Endodermal cell (in vitro differentiated cells): Measurements from ENCODE around the gene SCYL2. TPM values are rescaled to one million over a fixed set of nuclear protein-coding genes. Genes with fewer than 3 reads are reported as not detected.
A peak's percentile ranks its signal among the peaks of the same experiment; 100 is the strongest.
"Not testable (repeated sequence)": the region's sequence is repeated elsewhere in the genome, so short reads cannot be mapped to it uniquely, and the experiment has no call there.

ENCODE experiments used
- DNase-seq: peaks from one replicate; pipeline ENCODE4 v3.0.0-alpha.2; 2017
- H3K27ac ChIP-seq: 2 replicates; pipeline ENCODE4 v1.5.1; 2013; ENCODE audit warnings: mild to moderate bottlenecking, low read depth, low read length, moderate library complexity
- H3K27me3 ChIP-seq: 2 replicates; pipeline ENCODE4 v1.6.1; 2013; ENCODE audit warnings: mild to moderate bottlenecking, low read length, moderate library complexity; ENCODE audit not compliant: insufficient read depth, control insufficient read depth, poor library complexity, severe bottlenecking
- H3K36me3 ChIP-seq: 2 replicates; pipeline ENCODE4 v1.7.0; 2013; ENCODE audit warnings: mild to moderate bottlenecking, low read length, moderate library complexity; ENCODE audit not compliant: control insufficient read depth, insufficient read depth
- H3K4me1 ChIP-seq: one replicate; pipeline ENCODE4 v1.7.0; 2013; ENCODE audit warnings: low read length; ENCODE audit not compliant: control insufficient read depth, insufficient read depth
- H3K4me3 ChIP-seq: 2 replicates; pipeline ENCODE4 v1.5.1; 2013; ENCODE audit warnings: mild to moderate bottlenecking, low read length, moderate library complexity
- H3K9ac ChIP-seq: 2 replicates; pipeline ENCODE4 v1.6.1; 2013; ENCODE audit warnings: mild to moderate bottlenecking, low read length, moderate library complexity; ENCODE audit not compliant: poor library complexity, severe bottlenecking; ENCODE audit errors: extremely low read depth
- H3K9me3 ChIP-seq: 2 replicates; pipeline ENCODE4 v1.6.1; 2013; ENCODE audit warnings: mild to moderate bottlenecking, low read length, moderate library complexity; ENCODE audit not compliant: control insufficient read depth
- H3K27ac Mint-ChIP-seq: 2 replicates; pipeline ENCODE4 v1.8.0; 2020; ENCODE audit warnings: mixed read lengths
- H3K27me3 Mint-ChIP-seq: 2 replicates; pipeline ENCODE4 v1.8.0; 2021; ENCODE audit warnings: mild to moderate bottlenecking, mixed read lengths; ENCODE audit not compliant: insufficient read depth
- H3K36me3 Mint-ChIP-seq: 2 replicates; pipeline ENCODE4 v1.8.0; 2020; ENCODE audit warnings: low read depth, mixed read lengths
- H3K4me1 Mint-ChIP-seq: 2 replicates; pipeline ENCODE4 v1.8.0; 2020; ENCODE audit warnings: mixed read lengths
- H3K4me3 Mint-ChIP-seq: 2 replicates; pipeline ENCODE4 v1.8.0; 2020; ENCODE audit warnings: mild to moderate bottlenecking, moderate library complexity, mixed read lengths
- H3K9me3 Mint-ChIP-seq: 2 replicates; pipeline ENCODE4 v1.8.0; 2020; ENCODE audit warnings: mild to moderate bottlenecking, mixed read lengths
- CTCF ChIP-seq: fragments of 200-600 bp; sonication (generic); conservative IDR thresholded peaks from 2 replicates; pipeline ENCODE4 v1.5.0; 2021; ENCODE audit warnings: antibody characterized with exemption, mild to moderate bottlenecking
- WGBS, 2 experiments: methylation state at CpG; one replicate each; pipeline versions ENCODE4 v1.1.5 to v1.1.7; 2013; ENCODE audit warnings: missing lambda C conversion rate in 2 of 2, mixed read lengths in 1 of 2; ENCODE audit not compliant: insufficient coverage in 1 of 2, insufficient read length in 1 of 2; 5-methylcytosine and 5-hydroxymethylcytosine counted together
- total RNA-seq, 2 donors: library from RNA; stranded (reverse); fragmentation: NEBNext Ultra II Directional in 1 of 2; extraction: Animal tissue kit (Norgen Biotek cat#: 25700) in 1 of 2; gene quantifications; 2 replicates in 1 of 2; 3 replicates in 1 of 2; pipeline ENCODE4 v1.2.1, GENCODE V29; 2021

SCYL2 gene
- total RNA-seq, 2 donors from 2014 or later = 54.5 to 59.6 TPM

- H3K27me3 Mint-ChIP-seq = no peaks in the 10 kb centered on the region
- WGBS, 2 experiments = 96 to 100% methylated on average over 3 to 4 of the region's 5 CpGs
- no peaks in the 10 kb centered on the region for H3K36me3 Mint-ChIP-seq
- H3K9ac ChIP-seq = no peak overlapping the region
- TF ChIP-seq CTCF = no peak
- H3K4me3 Mint-ChIP-seq = no peak overlapping the region
- no peak overlapping the region for H3K27ac ChIP-seq
- H3K9me3 ChIP-seq = no peaks in the 10 kb centered on the region
- peaks cover 9% of the 10 kb centered on the region for H3K4me1 Mint-ChIP-seq
- no peaks in the 10 kb centered on the region for H3K4me1 ChIP-seq
- no peak overlapping the region for H3K4me3 ChIP-seq
- no peaks in the 10 kb centered on the region for H3K9me3 Mint-ChIP-seq
- no peak overlapping the region for H3K27ac Mint-ChIP-seq
- no peak for DNase-seq
- H3K27me3 ChIP-seq = no peaks in the 10 kb centered on the region
- no peaks in the 10 kb centered on the region for H3K36me3 ChIP-seq
These were observed 3.8 kb upstream of the SCYL2 start for GRCh38 chr12:100263131-100263530.

GRCh38 chr12:100265107-100265506, 1.9 kb upstream of the SCYL2 start:
- H3K4me1 ChIP-seq, H3K27me3 ChIP-seq, H3K9me3 Mint-ChIP-seq, H3K4me3 ChIP-seq, H3K36me3 Mint-ChIP-seq, DNase-seq, H3K36me3 ChIP-seq, H3K27ac Mint-ChIP-seq, H3K4me3 Mint-ChIP-seq, H3K27me3 Mint-ChIP-seq, H3K9ac ChIP-seq, H3K27ac ChIP-seq, H3K9me3 ChIP-seq: not testable (repeated sequence)
- WGBS, 2 experiments = 88 to 94% methylated on average over 3 to 5 of the region's 5 CpGs
- H3K4me1 Mint-ChIP-seq = peaks cover 22% of the 10 kb centered on the region

GRCh38 chr12:100265732-100266584, 1.0 kb upstream of the SCYL2 start:
- Histone ChIP-seq H3K9me3 (no peaks in the 10 kb centered on the region), H3K27ac (no peak overlapping the region), H3K4me1 (no peaks in the 10 kb centered on the region), H3K4me3 (peak overlapping the region; percentile 99), H3K27me3 (no peaks in the 10 kb centered on the region), H3K36me3 (no peaks in the 10 kb centered on the region), H3K9ac (no peak overlapping the region)
- H3K4me1 Mint-ChIP-seq = peaks cover 24% of the 10 kb centered on the region
- H3K27ac Mint-ChIP-seq = peak overlapping the region; percentile 99
- no peak for DNase-seq
- H3K36me3 Mint-ChIP-seq = peaks cover 4% of the 10 kb centered on the region
- H3K9me3 Mint-ChIP-seq = no peaks in the 10 kb centered on the region
- H3K27me3 Mint-ChIP-seq = no peaks in the 10 kb centered on the region
- peak overlapping the region; percentile 91 for H3K4me3 Mint-ChIP-seq
- TF ChIP-seq CTCF = no peak
- WGBS, 2 experiments = 85% methylated on average over 10 of the region's 11 CpGs; no CpG with 5 or more reads in 1 of the 2 experiments
